Lung (tissue), 16 donors: ENCODE results near the gene NME4. TPM values are rescaled to one million over a fixed set of nuclear protein-coding genes. Genes with fewer than 3 reads are reported as not detected.
"Not testable (repeated sequence)": the region's sequence is repeated elsewhere in the genome, so short reads cannot be mapped to it uniquely, and the experiment has no call there.

Experiments
- ATAC-seq: fragments of 200-7000 bp; cut with Tn5 transposase; one replicate; pipeline ENCODE4 v1.9.1; 2020; ENCODE audit warnings: moderate number of reproducible peaks; ENCODE audit not compliant: insufficient read depth, low FRiP score
- DNase-seq, 3 donors: peaks; one replicate each; pipeline ENCODE4 v3.0.0-alpha.2; 2013 to 2017
- H3K27ac ChIP-seq, 2 donors: one replicate each; pipeline ENCODE4 v1.5.1; 2013; ENCODE audit warnings: mild to moderate bottlenecking in 2 of 2, moderate library complexity in 2 of 2, control low read depth in 1 of 2, inconsistent platforms in 1 of 2, low read depth in 1 of 2, low read length in 1 of 2
- H3K27me3 ChIP-seq, 3 donors: one replicate each; pipeline ENCODE4 v1.5.1; 2013; ENCODE audit warnings: low read length in 2 of 3; ENCODE audit not compliant: control insufficient read depth in 3 of 3, insufficient read depth in 3 of 3
- H3K36me3 ChIP-seq, 4 donors: one replicate each; pipeline ENCODE4 v1.5.1; 2013; ENCODE audit warnings: low read length in 4 of 4, mild to moderate bottlenecking in 1 of 4, moderate library complexity in 1 of 4; ENCODE audit not compliant: control insufficient read depth in 4 of 4, insufficient read depth in 4 of 4
- H3K4me1 ChIP-seq, 5 donors: one replicate each; pipeline ENCODE4 v1.5.1; 2013; ENCODE audit warnings: low read length in 5 of 5, mild to moderate bottlenecking in 2 of 5, moderate library complexity in 1 of 5; ENCODE audit not compliant: control insufficient read depth in 5 of 5, insufficient read depth in 5 of 5
- H3K4me3 ChIP-seq: one replicate; pipeline ENCODE4 v1.5.1; 2013; ENCODE audit warnings: mild to moderate bottlenecking, control low read depth, moderate library complexity
- H3K9ac ChIP-seq, 2 donors: one replicate each; pipeline ENCODE4 v1.5.1; 2013; ENCODE audit warnings: low read length in 2 of 2, control low read depth in 1 of 2; ENCODE audit not compliant: insufficient read depth in 1 of 2
- H3K9me3 ChIP-seq, 4 donors: one replicate each; pipeline ENCODE4 v1.5.1; 2013; ENCODE audit warnings: low read length in 3 of 4, mild to moderate bottlenecking in 1 of 4, moderate library complexity in 1 of 4; ENCODE audit not compliant: control insufficient read depth in 4 of 4, insufficient read depth in 3 of 4
- CTCF ChIP-seq: IDR thresholded peaks from 2 replicates; pipeline ENCODE4 v1.5.1; 2012; ENCODE audit warnings: mild to moderate bottlenecking; ENCODE audit errors: control extremely low read depth, extremely low read depth
- WGBS, 2 donors: extraction: QIAGEN DNeasy Blood & Tissue Kit; methylation state at CpG; one replicate each; pipeline ENCODE4 v1.1.7; 2013; 5-methylcytosine and 5-hydroxymethylcytosine counted together
- long read RNA-seq, 5 donors: transcript quantifications; one replicate each; lab custom pipeline, GENCODE V29; 2026
- polyA plus RNA-seq, 2 donors: library from polyadenylated mRNA; stranded (reverse); fragments of 200-250 nt; gene quantifications; one replicate each; pipeline ENCODE4 v1.2.1, GENCODE V29; 2013
- total RNA-seq, 2 donors: library from RNA; depleted of rRNA in 1 of 2; stranded (reverse); fragments of >200 nt in 1 of 2; gene quantifications; one replicate each; pipeline ENCODE4 v1.2.1, GENCODE V29; 2014 to 2021
- donor health status: control.
- donor health status: control.
- donor health status: Bipolar disorder and iron deficiency.
- donor health status: healthy.
- donor health status: DM: yes; HTN: yes; CAD: no.

Gene NME4
- total RNA-seq (10 to 100 TPM; 18.0 to 68.7 TPM), polyA plus RNA-seq (10 to 100 TPM; 64.0 to 67.6 TPM)
- long read RNA-seq, donor 1, transcript NME4-210 (2 exons, 1,861 nt) = minor isoform, 7 of 90 reads
- long read RNA-seq, donor 1, transcript NME4-201 (5 exons, 995 nt) = major isoform, 37 of 90 reads
- long read RNA-seq, donor 1, partial matches to known transcripts = 42 of 90 reads
- long read RNA-seq, donor 1, other reads (novel, unspliced or antisense) = 0 of 90 reads
- long read RNA-seq, donor 2, transcript NME4-201 (5 exons, 995 nt) = major isoform, 42 of 78 reads
- long read RNA-seq, donor 2, transcript NME4-210 (2 exons, 1,861 nt) = minor isoform, 5 of 78 reads
- long read RNA-seq, donor 2, partial matches to known transcripts = 27 of 78 reads
- long read RNA-seq, donor 2, other reads (novel, unspliced or antisense) = 0 of 78 reads
- long read RNA-seq, donor 3, transcript NME4-201 (5 exons, 995 nt) = major isoform, 31 of 82 reads
- long read RNA-seq, donor 3, transcript NME4-210 (2 exons, 1,861 nt) = minor isoform, 6 of 82 reads
- long read RNA-seq, donor 3, partial matches to known transcripts = 42 of 82 reads
- long read RNA-seq, donor 3, other reads (novel, unspliced or antisense) = 0 of 82 reads
- long read RNA-seq, donor 4, transcript NME4-201 (5 exons, 995 nt) = major isoform, 43 of 106 reads
- long read RNA-seq, donor 4, transcript NME4-210 (2 exons, 1,861 nt) = minor isoform, 9 of 106 reads
- long read RNA-seq, donor 4, partial matches to known transcripts = 49 of 106 reads
- long read RNA-seq, donor 4, other reads (novel, unspliced or antisense) = 0 of 106 reads
- long read RNA-seq, donor 5, transcript NME4-210 (2 exons, 1,861 nt) = minor isoform, 11 of 212 reads
- long read RNA-seq, donor 5, transcript NME4-211 (6 exons, 1,193 nt) = minor isoform, 7 of 212 reads
- long read RNA-seq, donor 5, transcript NME4-201 (5 exons, 995 nt) = major isoform, 95 of 212 reads
- long read RNA-seq, donor 5, partial matches to known transcripts = 92 of 212 reads
- long read RNA-seq, donor 5, other reads (novel, unspliced or antisense) = 5 of 212 reads

DNA sequence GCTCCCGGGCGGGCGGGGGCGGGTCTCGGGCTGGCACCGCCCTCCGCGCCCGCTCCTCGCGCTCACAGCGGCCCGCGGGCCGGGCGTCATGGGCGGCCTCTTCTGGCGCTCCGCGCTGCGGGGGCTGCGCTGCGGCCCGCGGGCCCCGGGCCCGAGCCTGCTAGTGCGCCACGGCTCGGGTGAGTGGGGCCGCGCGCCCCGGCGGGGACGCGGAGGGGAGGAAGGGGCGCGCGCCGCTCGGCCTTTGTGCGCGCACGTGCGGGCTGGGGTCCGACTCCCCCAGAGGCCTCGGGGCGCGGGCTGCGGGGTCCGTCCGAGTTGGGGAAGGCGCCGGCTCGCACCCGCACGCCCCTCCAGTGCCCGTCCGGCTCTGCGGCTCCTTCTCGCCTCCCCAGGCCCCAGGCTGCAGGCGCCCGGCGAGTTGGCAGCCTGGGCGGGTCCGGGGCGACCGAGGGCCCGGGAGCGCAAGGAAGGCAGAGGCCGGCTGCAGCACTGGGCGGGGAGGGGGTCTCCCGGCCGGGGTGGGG lies at the start of gene NME4:
TSS of gene NME4 (plus strand) at position 65 of the 527 bp plus-strand sequence. CDS start at position 89, 24 bp downstream.
- ATAC-seq (no peak), DNase-seq (peak; percentile 37 to 70 (median 44))
- TF ChIP-seq CTCF = no peak
- H3K36me3 ChIP-seq = peaks cover 0 to 8% (median 0%) of the 10 kb centered on the region in 4 donors
- no peaks in the 10 kb centered on the region for H3K9me3 ChIP-seq
- H3K27ac ChIP-seq = peak within 1 kb of the TSS; percentile 68 to 85
- 0 to 1% methylated on average over 34 to 75 of the region's 75 CpGs for WGBS, 2 donors
- peak within 1 kb of the TSS; percentile 65 for H3K4me3 ChIP-seq
- peak within 1 kb of the TSS in 1 of 2 donors; percentile 50 for H3K9ac ChIP-seq
- H3K4me1 ChIP-seq = peaks cover 0 to 17% (median 0%) of the 10 kb centered on the region in 5 donors
- H3K27me3 ChIP-seq = no peaks in the 10 kb centered on the region

- TF ChIP-seq CTCF = no peak
- Histone ChIP-seq H3K9me3 (no peaks in the 10 kb centered on the region), H3K36me3 (peaks cover 0 to 18% (median 9%) of the 10 kb centered on the region in 4 donors), H3K4me3 (no peak overlapping the region), H3K9ac (no peak overlapping the region), H3K27ac (no peak overlapping the region), H3K4me1 (peaks cover 0 to 1% (median 0%) of the 10 kb centered on the region in 5 donors), H3K27me3 (no peaks in the 10 kb centered on the region)
- ATAC-seq (no peak), DNase-seq (no peak)
- WGBS, 2 donors = 92 to 94% methylated on average over 6 of the region's 6 CpGs
These were observed 49.8 kb upstream of the NME4 start for GRCh38 chr16:347203-347602.

GRCh38 chr16:348495-348894 lies 48.5 kb upstream of the NME4 start:
- H3K9me3 ChIP-seq, H3K4me1 ChIP-seq, H3K9ac ChIP-seq, H3K27ac ChIP-seq, H3K4me3 ChIP-seq, H3K27me3 ChIP-seq, DNase-seq, ATAC-seq: not testable (repeated sequence)
- 80 to 94% methylated on average over 9 to 10 of the region's 10 CpGs for WGBS, 2 donors
- H3K36me3 ChIP-seq = peaks cover 0 to 18% (median 8%) of the 10 kb centered on the region in 4 donors
